ENCODE data around the gene CHN1. TPM values are rescaled to one million over a fixed set of nuclear protein-coding genes. Genes with fewer than 3 reads are reported as not detected.

The CHN1 gene
- polyA plus RNA-seq, 4 donors = 2.0 to 7.8 (median 5.1) TPM

- no peak overlapping the region for H3K4me3 ChIP-seq (ENCODE audit: low read depth in 1 of 3, low read length in 3 of 3)
- FAIRE-seq = no peak
- 86 to 92% (median 88%) methylated on average over 4 of the region's 4 CpGs for WGBS, 3 donors
Measured at GRCh38 chr2:174774886-174775285, 230.3 kb downstream of the CHN1 start.

GRCh38 chr2:174773215-174773614 is 232.0 kb downstream of the CHN1 start:
- no peak overlapping the region for H3K4me3 ChIP-seq (ENCODE audit: low read depth in 1 of 3, low read length in 3 of 3)
- H3K27ac ChIP-seq (ENCODE audit: low read depth in 1 of 3, low read length in 2 of 3) = no peak overlapping the region
- H3K36me3 ChIP-seq (ENCODE audit: control insufficient read depth in 3 of 3, insufficient read depth in 2 of 3, low read depth in 1 of 3, low read length in 3 of 3) = no peaks in the 10 kb centered on the region
- H3K9me3 ChIP-seq (ENCODE audit: control insufficient read depth in 2 of 2, insufficient read depth in 1 of 2, low read depth in 1 of 2, low read length in 1 of 2) = no peaks in the 10 kb centered on the region
- H3K4me1 ChIP-seq (ENCODE audit: control insufficient read depth in 3 of 3, insufficient read depth in 2 of 3, low read depth in 1 of 3, low read length in 2 of 3) = peaks cover 0 to 4% (median 0%) of the 10 kb centered on the region in 3 donors
- H3K27me3 ChIP-seq (ENCODE audit: control insufficient read depth in 3 of 3, insufficient read depth in 3 of 3, low read length in 3 of 3) = no peaks in the 10 kb centered on the region
- 58 to 73% (median 66%) methylated on average over 2 of the region's 2 CpGs for WGBS, 3 donors
- FAIRE-seq = no peak
- no peak for DNase-seq

More at GRCh38 chr2:174774886-174775285, 230.3 kb downstream of the CHN1 start:
- H3K27me3 ChIP-seq (ENCODE audit: control insufficient read depth in 3 of 3, insufficient read depth in 3 of 3, low read length in 3 of 3) = no peaks in the 10 kb centered on the region
- no peaks in the 10 kb centered on the region for H3K36me3 ChIP-seq (ENCODE audit: control insufficient read depth in 3 of 3, insufficient read depth in 2 of 3, low read depth in 1 of 3, low read length in 3 of 3)
- DNase-seq = no peak
- peaks cover 0 to 9% (median 0%) of the 10 kb centered on the region in 3 donors for H3K4me1 ChIP-seq (ENCODE audit: control insufficient read depth in 3 of 3, insufficient read depth in 2 of 3, low read depth in 1 of 3, low read length in 2 of 3)
- H3K9me3 ChIP-seq (ENCODE audit: control insufficient read depth in 2 of 2, insufficient read depth in 1 of 2, low read depth in 1 of 2, low read length in 1 of 2) = no peaks in the 10 kb centered on the region
- H3K27ac ChIP-seq (ENCODE audit: low read depth in 1 of 3, low read length in 2 of 3) = no peak overlapping the region

GRCh38 chr2:174772472-174772801 is 232.7 kb downstream of the CHN1 start:
- peaks cover 0 to 4% (median 0%) of the 10 kb centered on the region in 3 donors for H3K4me1 ChIP-seq (ENCODE audit: control insufficient read depth in 3 of 3, insufficient read depth in 2 of 3, low read depth in 1 of 3, low read length in 2 of 3)
- H3K36me3 ChIP-seq (ENCODE audit: control insufficient read depth in 3 of 3, insufficient read depth in 2 of 3, low read depth in 1 of 3, low read length in 3 of 3) = no peaks in the 10 kb centered on the region
- DNase-seq (no peak), FAIRE-seq (no peak)
- no peak overlapping the region for H3K4me3 ChIP-seq (ENCODE audit: low read depth in 1 of 3, low read length in 3 of 3)
- H3K27ac ChIP-seq (ENCODE audit: low read depth in 1 of 3, low read length in 2 of 3) = peak overlapping the region in 1 of 3 donors; percentile 19
- H3K9me3 ChIP-seq (ENCODE audit: control insufficient read depth in 2 of 2, insufficient read depth in 1 of 2, low read depth in 1 of 2, low read length in 1 of 2) = no peaks in the 10 kb centered on the region
- no peaks in the 10 kb centered on the region for H3K27me3 ChIP-seq (ENCODE audit: control insufficient read depth in 3 of 3, insufficient read depth in 3 of 3, low read length in 3 of 3)
- WGBS, 3 donors = 67 to 72% (median 72%) methylated on average over 5 of the region's 5 CpGs

GRCh38 chr2:174771631-174772471 is 233.3 kb downstream of the CHN1 start:
- Histone ChIP-seq H3K36me3 (ENCODE audit: control insufficient read depth in 3 of 3, insufficient read depth in 2 of 3, low read depth in 1 of 3, low read length in 3 of 3) (no peaks in the 10 kb centered on the region), H3K9me3 (ENCODE audit: control insufficient read depth in 2 of 2, insufficient read depth in 1 of 2, low read depth in 1 of 2, low read length in 1 of 2) (no peaks in the 10 kb centered on the region), H3K4me3 (ENCODE audit: low read depth in 1 of 3, low read length in 3 of 3) (no peak overlapping the region), H3K4me1 (ENCODE audit: control insufficient read depth in 3 of 3, insufficient read depth in 2 of 3, low read depth in 1 of 3, low read length in 2 of 3) (peaks cover 0 to 4% (median 0%) of the 10 kb centered on the region in 3 donors), H3K27ac (ENCODE audit: low read depth in 1 of 3, low read length in 2 of 3) (peak overlapping the region in 1 of 3 donors; percentile 19), H3K27me3 (ENCODE audit: control insufficient read depth in 3 of 3, insufficient read depth in 3 of 3, low read length in 3 of 3) (no peaks in the 10 kb centered on the region)
- 41 to 49% (median 47%) methylated on average over 14 of the region's 14 CpGs for WGBS, 3 donors
- FAIRE-seq = no peak
- DNase-seq = peak; percentile 63 to 71

- FAIRE-seq (no peak), DNase-seq (no peak)
- Histone ChIP-seq H3K4me1 (ENCODE audit: control insufficient read depth in 3 of 3, insufficient read depth in 2 of 3, low read depth in 1 of 3, low read length in 2 of 3) (peaks cover 0 to 4% (median 0%) of the 10 kb centered on the region in 3 donors), H3K36me3 (ENCODE audit: control insufficient read depth in 3 of 3, insufficient read depth in 2 of 3, low read depth in 1 of 3, low read length in 3 of 3) (no peaks in the 10 kb centered on the region), H3K4me3 (ENCODE audit: low read depth in 1 of 3, low read length in 3 of 3) (no peak overlapping the region), H3K27me3 (ENCODE audit: control insufficient read depth in 3 of 3, insufficient read depth in 3 of 3, low read length in 3 of 3) (no peaks in the 10 kb centered on the region), H3K9me3 (ENCODE audit: control insufficient read depth in 2 of 2, insufficient read depth in 1 of 2, low read depth in 1 of 2, low read length in 1 of 2) (no peaks in the 10 kb centered on the region), H3K27ac (ENCODE audit: low read depth in 1 of 3, low read length in 2 of 3) (no peak overlapping the region)
- WGBS, 3 donors = 53 to 76% (median 66%) methylated on average over 3 of the region's 3 CpGs
Measured at GRCh38 chr2:174771136-174771535, 234.0 kb downstream of the CHN1 start.

- Histone ChIP-seq H3K9me3 (ENCODE audit: control insufficient read depth in 2 of 2, insufficient read depth in 1 of 2, low read depth in 1 of 2, low read length in 1 of 2) (no peaks in the 10 kb centered on the region), H3K4me3 (ENCODE audit: low read depth in 1 of 3, low read length in 3 of 3) (no peak overlapping the region), H3K36me3 (ENCODE audit: control insufficient read depth in 3 of 3, insufficient read depth in 2 of 3, low read depth in 1 of 3, low read length in 3 of 3) (no peaks in the 10 kb centered on the region), H3K4me1 (ENCODE audit: control insufficient read depth in 3 of 3, insufficient read depth in 2 of 3, low read depth in 1 of 3, low read length in 2 of 3) (peaks cover 0 to 4% (median 0%) of the 10 kb centered on the region in 3 donors), H3K27ac (ENCODE audit: low read depth in 1 of 3, low read length in 2 of 3) (no peak overlapping the region), H3K27me3 (ENCODE audit: control insufficient read depth in 3 of 3, insufficient read depth in 3 of 3, low read length in 3 of 3) (no peaks in the 10 kb centered on the region)
- DNase-seq (no peak), FAIRE-seq (no peak)
- WGBS, 3 donors = 69 to 81% (median 78%) methylated on average over 9 of the region's 9 CpGs
Measured at GRCh38 chr2:174768557-174768956, 236.6 kb downstream of the CHN1 start.

GRCh38 chr2:174766271-174766670 is 238.9 kb downstream of the CHN1 start:
- no peaks in the 10 kb centered on the region for H3K36me3 ChIP-seq (ENCODE audit: control insufficient read depth in 3 of 3, insufficient read depth in 2 of 3, low read depth in 1 of 3, low read length in 3 of 3)
- H3K4me1 ChIP-seq (ENCODE audit: control insufficient read depth in 3 of 3, insufficient read depth in 2 of 3, low read depth in 1 of 3, low read length in 2 of 3) = no peaks in the 10 kb centered on the region
- H3K9me3 ChIP-seq (ENCODE audit: control insufficient read depth in 2 of 2, insufficient read depth in 1 of 2, low read depth in 1 of 2, low read length in 1 of 2) = no peaks in the 10 kb centered on the region
- H3K4me3 ChIP-seq (ENCODE audit: low read depth in 1 of 3, low read length in 3 of 3) = no peak overlapping the region
- no peaks in the 10 kb centered on the region for H3K27me3 ChIP-seq (ENCODE audit: control insufficient read depth in 3 of 3, insufficient read depth in 3 of 3, low read length in 3 of 3)
- FAIRE-seq (no peak), DNase-seq (no peak)
- no peak overlapping the region for H3K27ac ChIP-seq (ENCODE audit: low read depth in 1 of 3, low read length in 2 of 3)
- WGBS, 3 donors = 65 to 73% (median 66%) methylated on average over 1 of the region's 1 CpG

GRCh38 chr2:174765576-174765975 is 239.6 kb downstream of the CHN1 start:
- no peak overlapping the region for H3K4me3 ChIP-seq (ENCODE audit: low read depth in 1 of 3, low read length in 3 of 3)
- no peak overlapping the region for H3K27ac ChIP-seq (ENCODE audit: low read depth in 1 of 3, low read length in 2 of 3)
- FAIRE-seq (no peak), DNase-seq (no peak)
- H3K36me3 ChIP-seq (ENCODE audit: control insufficient read depth in 3 of 3, insufficient read depth in 2 of 3, low read depth in 1 of 3, low read length in 3 of 3) = no peaks in the 10 kb centered on the region
- H3K9me3 ChIP-seq (ENCODE audit: control insufficient read depth in 2 of 2, insufficient read depth in 1 of 2, low read depth in 1 of 2, low read length in 1 of 2) = no peaks in the 10 kb centered on the region
- no peaks in the 10 kb centered on the region for H3K4me1 ChIP-seq (ENCODE audit: control insufficient read depth in 3 of 3, insufficient read depth in 2 of 3, low read depth in 1 of 3, low read length in 2 of 3)
- WGBS, 3 donors = 63 to 71% (median 68%) methylated on average over 4 of the region's 4 CpGs
- H3K27me3 ChIP-seq (ENCODE audit: control insufficient read depth in 3 of 3, insufficient read depth in 3 of 3, low read length in 3 of 3) = no peaks in the 10 kb centered on the region
